ENCODE data around the gene ZNF148. TPM values are rescaled to one million over a fixed set of nuclear protein-coding genes. Genes with fewer than 3 reads are reported as not detected.

Gene ZNF148
- total RNA-seq, 1 experiment from 2014 or later = 55.8 TPM

GRCh38 chr3:125310623-125311081, 64.5 kb downstream of the ZNF148 start:
- Histone ChIP-seq H3K4me3 (ENCODE audit: low read depth in 2 of 2, low read length in 2 of 2) (peak overlapping the region in 1 of 2 experiments; percentile 5; a peak in 1 of 4 replicates), H3K27me3 (ENCODE audit: control insufficient read depth, insufficient read depth, low read length) (no peaks in the 10 kb centered on the region), H3K9me3 (ENCODE audit: control insufficient read depth, insufficient read depth, low read depth, low read length) (peaks cover 3% of the 10 kb centered on the region; the same call in 1 of the 2 replicates), H3K36me3 (ENCODE audit: control insufficient read depth, insufficient read depth, low read length) (peaks cover 7% of the 10 kb centered on the region), H3K27ac (ENCODE audit: low read length) (0 out of 2 replicates have a peak overlapping the region, but pooled peaks have one; percentile 14), H3K4me1 (ENCODE audit: control insufficient read depth, insufficient read depth, low read length) (no peaks in the 10 kb centered on the region)
- TF ChIP-seq POLR2AphosphoS5 (IDR thresholded peaks at IDR 0.05; ENCODE audit: low read depth, low read length) (no peak), TCF7L2 (IDR thresholded peaks at IDR 0.05; ENCODE audit: low read depth, low read length) (no peak), CTCF (IDR thresholded peaks at IDR 0.05) (no peak), SIN3A (IDR thresholded peaks at IDR 0.05; ENCODE audit: borderline replicate concordance, insufficient read depth, low read depth, low read length) (no peak)
- TF ChIP-seq, protein P1, sequence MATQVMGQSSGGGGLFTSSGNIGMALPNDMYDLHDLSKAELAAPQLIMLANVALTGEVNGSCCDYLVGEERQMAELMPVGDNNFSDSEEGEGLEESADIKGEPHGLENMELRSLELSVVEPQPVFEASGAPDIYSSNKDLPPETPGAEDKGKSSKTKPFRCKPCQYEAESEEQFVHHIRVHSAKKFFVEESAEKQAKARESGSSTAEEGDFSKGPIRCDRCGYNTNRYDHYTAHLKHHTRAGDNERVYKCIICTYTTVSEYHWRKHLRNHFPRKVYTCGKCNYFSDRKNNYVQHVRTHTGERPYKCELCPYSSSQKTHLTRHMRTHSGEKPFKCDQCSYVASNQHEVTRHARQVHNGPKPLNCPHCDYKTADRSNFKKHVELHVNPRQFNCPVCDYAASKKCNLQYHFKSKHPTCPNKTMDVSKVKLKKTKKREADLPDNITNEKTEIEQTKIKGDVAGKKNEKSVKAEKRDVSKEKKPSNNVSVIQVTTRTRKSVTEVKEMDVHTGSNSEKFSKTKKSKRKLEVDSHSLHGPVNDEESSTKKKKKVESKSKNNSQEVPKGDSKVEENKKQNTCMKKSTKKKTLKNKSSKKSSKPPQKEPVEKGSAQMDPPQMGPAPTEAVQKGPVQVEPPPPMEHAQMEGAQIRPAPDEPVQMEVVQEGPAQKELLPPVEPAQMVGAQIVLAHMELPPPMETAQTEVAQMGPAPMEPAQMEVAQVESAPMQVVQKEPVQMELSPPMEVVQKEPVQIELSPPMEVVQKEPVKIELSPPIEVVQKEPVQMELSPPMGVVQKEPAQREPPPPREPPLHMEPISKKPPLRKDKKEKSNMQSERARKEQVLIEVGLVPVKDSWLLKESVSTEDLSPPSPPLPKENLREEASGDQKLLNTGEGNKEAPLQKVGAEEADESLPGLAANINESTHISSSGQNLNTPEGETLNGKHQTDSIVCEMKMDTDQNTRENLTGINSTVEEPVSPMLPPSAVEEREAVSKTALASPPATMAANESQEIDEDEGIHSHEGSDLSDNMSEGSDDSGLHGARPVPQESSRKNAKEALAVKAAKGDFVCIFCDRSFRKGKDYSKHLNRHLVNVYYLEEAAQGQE (IDR thresholded peaks at IDR 0.05; ENCODE audit: insufficient read depth in 1 of 2, low read depth in 2 of 2, low read length in 1 of 2) = no peak
- DNase-seq (ENCODE audit: low read depth, low spot score) (no peak), ATAC-seq (peak; percentile 88)
- POLR2A ChIA-PET = interaction anchor here (0.6 kb wide), 1 partner anchor 11 kb away, joined by 3 read pairs; no protein-coding TSS in a partner anchor
- in situ Hi-C loops (cut with HindIII; ENCODE audit: low pct_unique_long_range_greater_than_20kb, low sequenced_read_pairs) = no loop called here
- no TSS peak for BruUV-seq (replicated peaks)
- intact Hi-C loops (cut with micrococcal nuclease; ENCODE audit: unreplicated experiment) = no loop called here
- CTCF ChIA-PET = no interaction called here

DNA sequence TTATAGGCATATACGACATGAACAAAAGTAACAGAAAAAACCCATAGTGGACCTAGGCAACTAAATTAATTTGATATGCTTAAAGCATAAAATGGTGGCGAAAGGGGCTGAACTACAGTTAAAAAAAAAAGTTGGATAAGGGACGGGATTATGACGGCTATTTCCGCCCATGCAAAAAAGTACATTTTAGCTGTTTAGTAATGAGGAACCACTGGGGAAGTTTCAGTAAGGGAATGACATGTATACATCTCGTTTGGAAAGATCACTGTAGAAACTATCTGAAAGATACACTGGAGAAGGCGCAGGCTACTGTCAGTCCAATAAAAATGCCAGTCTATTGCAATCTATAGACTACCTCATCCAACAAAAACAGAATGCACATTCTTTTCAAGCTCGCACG, 65.6 kb downstream of the ZNF148 start:
- CTCF ChIA-PET = interaction anchor here (0.6 kb wide), 1 partner anchor 11 kb away, joined by 9 read pairs; no protein-coding TSS in a partner anchor
- Histone ChIP-seq H3K9me3 (ENCODE audit: control insufficient read depth, insufficient read depth, low read depth, low read length) (peaks cover 3% of the 10 kb centered on the region; the same call in 1 of the 2 replicates), H3K4me3 (ENCODE audit: low read depth in 2 of 2, low read length in 2 of 2) (no peak overlapping the region), H3K27ac (ENCODE audit: low read length) (no peak overlapping the region), H3K4me1 (ENCODE audit: control insufficient read depth, insufficient read depth, low read length) (no peaks in the 10 kb centered on the region), H3K27me3 (ENCODE audit: control insufficient read depth, insufficient read depth, low read length) (no peaks in the 10 kb centered on the region), H3K36me3 (ENCODE audit: control insufficient read depth, insufficient read depth, low read length) (peaks cover 7% of the 10 kb centered on the region)
- ATAC-seq (no peak), DNase-seq (ENCODE audit: low read depth, low spot score) (no peak)
- no peak for TF ChIP-seq TCF7L2 (IDR thresholded peaks at IDR 0.05; ENCODE audit: low read depth, low read length)
- TF ChIP-seq, protein P1 (IDR thresholded peaks at IDR 0.05; ENCODE audit: insufficient read depth in 1 of 2, low read depth in 2 of 2, low read length in 1 of 2) = no peak
- TF ChIP-seq SIN3A (IDR thresholded peaks at IDR 0.05; ENCODE audit: borderline replicate concordance, insufficient read depth, low read depth, low read length) = no peak
- TF ChIP-seq CTCF (IDR thresholded peaks at IDR 0.05) = no peak
- no peak for TF ChIP-seq POLR2AphosphoS5 (IDR thresholded peaks at IDR 0.05; ENCODE audit: low read depth, low read length)
- BruUV-seq (replicated peaks) = no TSS peak
- intact Hi-C loops (cut with micrococcal nuclease; ENCODE audit: unreplicated experiment) (no loop called here), in situ Hi-C loops (cut with HindIII; ENCODE audit: low pct_unique_long_range_greater_than_20kb, low sequenced_read_pairs) (no loop called here)
- POLR2A ChIA-PET = interaction anchor here (0.7 kb wide), 1 partner anchor 77 kb away, joined by 3 read pairs; no protein-coding TSS in a partner anchor
